ENCODE measurements around the gene EPB42. TPM values are rescaled to one million over a fixed set of nuclear protein-coding genes. Genes with fewer than 3 reads are reported as not detected.
"Not testable (repeated sequence)": the region's sequence is repeated elsewhere in the genome, so short reads cannot be mapped to it uniquely, and the experiment has no call there.

The EPB42 gene
- total RNA-seq, 1 experiment from 2014 or later: not detected

DNA sequence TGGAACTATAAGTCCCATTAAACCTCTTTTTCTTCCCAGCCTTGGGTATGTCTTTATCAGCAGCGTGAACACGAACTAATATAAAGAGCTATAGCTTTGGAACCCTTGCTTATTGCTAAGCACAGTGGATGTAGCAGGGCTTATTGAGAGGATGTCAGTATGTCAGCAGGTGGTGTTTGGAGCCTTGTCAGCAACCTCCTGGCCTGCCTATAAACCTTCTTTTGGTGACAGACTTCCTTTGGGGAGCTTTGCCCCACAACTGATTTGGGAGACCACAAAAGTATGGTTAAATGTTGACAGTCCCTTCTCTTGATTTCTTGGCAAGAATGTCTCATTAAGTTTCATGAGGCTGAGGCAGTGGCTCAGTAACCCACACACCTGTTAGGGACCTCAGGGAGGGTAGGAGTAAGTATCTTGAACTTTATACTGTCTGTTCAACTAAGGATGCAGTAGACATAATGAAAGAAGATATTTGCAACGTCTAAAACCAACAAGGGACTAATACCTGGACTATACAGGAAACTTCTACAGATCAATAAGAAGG is 20.8 kb downstream of the EPB42 start:
- BruUV-seq (replicated peaks): no TSS peak
- POLR2A ChIA-PET (ENCODE audit: low non-redundant PET): no interaction called here

DNA sequence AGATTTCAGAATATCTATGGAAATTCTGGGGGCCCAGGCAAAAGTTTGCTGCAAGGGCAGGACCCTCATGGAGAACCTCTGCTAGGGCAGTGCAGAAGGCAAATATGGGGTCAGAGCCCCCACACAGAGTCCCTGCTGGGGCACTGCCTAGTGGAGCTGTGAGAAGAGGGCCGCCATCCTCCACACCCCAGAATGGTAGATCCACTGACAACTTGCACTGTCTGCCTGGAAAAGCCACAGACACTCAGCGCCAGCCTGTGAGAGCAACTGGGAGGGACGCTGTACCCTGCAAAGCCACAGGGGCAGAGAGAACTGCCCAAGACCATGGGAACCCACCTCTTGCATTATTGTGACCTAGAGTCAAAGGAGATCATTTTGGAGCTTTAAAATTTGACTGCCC is 21.8 kb downstream of the EPB42 start:
- ChIA-PET CTCF (no interaction called here), POLR2A (ENCODE audit: low non-redundant PET) (no interaction called here)
- Histone ChIP-seq H3K27ac (ENCODE audit: low read depth, low read length, poor library complexity, severe bottlenecking) (no peak overlapping the region), H3K4me3 (ENCODE audit: low read depth, low read length, poor library complexity, severe bottlenecking) (no peak overlapping the region), H3K9me3 (ENCODE audit: low read depth, low read length, poor library complexity, severe bottlenecking) (no peaks in the 10 kb centered on the region), H3K36me3 (ENCODE audit: insufficient read depth, low read length, poor library complexity, severe bottlenecking) (no peaks in the 10 kb centered on the region), H3K4me1 (ENCODE audit: insufficient read depth, low read length, poor library complexity, severe bottlenecking) (no peaks in the 10 kb centered on the region), H3K27me3 (replicated peaks; ENCODE audit: insufficient read depth, low read depth, low read length, poor library complexity) (no peaks in the 10 kb centered on the region)
- no TSS peak for BruUV-seq (replicated peaks)
- intact Hi-C loops (cut with micrococcal nuclease; ENCODE audit: unreplicated experiment): no loop called here
- no peak for TF ChIP-seq CTCF (conservative IDR thresholded peaks at IDR 0.05; ENCODE audit: low read depth, low read length)
- TF ChIP-seq EZH2 (IDR thresholded peaks at IDR 0.05; ENCODE audit: borderline replicate concordance, low read depth, low read length, poor library complexity, severe bottlenecking): no peak
- no peak for DNase-seq (ENCODE audit: low spot score)

More for the DNA sequence above, 20.8 kb downstream of the EPB42 start:
- no peaks in the 10 kb centered on the region for H3K27me3 ChIP-seq (replicated peaks; ENCODE audit: insufficient read depth, low read depth, low read length, poor library complexity)
- TF ChIP-seq EZH2 (IDR thresholded peaks at IDR 0.05; ENCODE audit: borderline replicate concordance, low read depth, low read length, poor library complexity, severe bottlenecking): no peak
- TF ChIP-seq CTCF (conservative IDR thresholded peaks at IDR 0.05; ENCODE audit: low read depth, low read length): no peak
- intact Hi-C loops (cut with micrococcal nuclease; ENCODE audit: unreplicated experiment): no loop called here
- H3K4me1 ChIP-seq (ENCODE audit: insufficient read depth, low read length, poor library complexity, severe bottlenecking): no peaks in the 10 kb centered on the region
- no peaks in the 10 kb centered on the region for H3K36me3 ChIP-seq (ENCODE audit: insufficient read depth, low read length, poor library complexity, severe bottlenecking)
- no peak overlapping the region for H3K4me3 ChIP-seq (ENCODE audit: low read depth, low read length, poor library complexity, severe bottlenecking)
- no peak for DNase-seq (ENCODE audit: low spot score)
- H3K9me3 ChIP-seq (ENCODE audit: low read depth, low read length, poor library complexity, severe bottlenecking): no peaks in the 10 kb centered on the region
- no peak overlapping the region for H3K27ac ChIP-seq (ENCODE audit: low read depth, low read length, poor library complexity, severe bottlenecking)
- CTCF ChIA-PET: no interaction called here

DNA sequence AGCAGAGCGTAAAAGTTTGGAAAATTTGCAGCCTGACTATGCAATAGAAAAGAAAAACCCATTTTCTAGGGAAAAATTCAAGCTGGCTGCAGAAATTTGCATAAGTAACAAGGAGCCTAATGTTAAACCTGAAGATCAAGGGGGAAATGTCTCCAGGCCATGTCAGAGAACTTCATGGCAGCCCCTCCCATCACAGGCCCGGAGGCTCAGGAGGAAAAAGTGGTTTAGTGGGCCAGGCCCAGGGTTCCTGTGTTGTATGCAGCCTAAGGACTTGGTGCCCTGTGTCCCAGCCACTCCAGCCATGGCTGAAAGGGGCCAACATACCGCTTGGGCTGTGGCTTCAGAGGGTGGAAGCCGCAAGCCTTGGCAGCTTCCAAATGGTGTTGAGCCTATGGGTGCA is 22.3 kb downstream of the EPB42 start:
- intact Hi-C loops (cut with micrococcal nuclease; ENCODE audit: unreplicated experiment); H3K27me3 ChIP-seq (replicated peaks; ENCODE audit: insufficient read depth, low read depth, low read length, poor library complexity); H3K9me3 ChIP-seq (ENCODE audit: low read depth, low read length, poor library complexity, severe bottlenecking); POLR2A ChIA-PET (ENCODE audit: low non-redundant PET); BruUV-seq (replicated peaks); CTCF ChIA-PET; H3K4me3 ChIP-seq (ENCODE audit: low read depth, low read length, poor library complexity, severe bottlenecking); H3K36me3 ChIP-seq (ENCODE audit: insufficient read depth, low read length, poor library complexity, severe bottlenecking); H3K4me1 ChIP-seq (ENCODE audit: insufficient read depth, low read length, poor library complexity, severe bottlenecking); DNase-seq (ENCODE audit: low spot score); H3K27ac ChIP-seq (ENCODE audit: low read depth, low read length, poor library complexity, severe bottlenecking): not testable (repeated sequence)

- H3K36me3 ChIP-seq (ENCODE audit: insufficient read depth, low read length, poor library complexity, severe bottlenecking); intact Hi-C loops (cut with micrococcal nuclease; ENCODE audit: unreplicated experiment); H3K27ac ChIP-seq (ENCODE audit: low read depth, low read length, poor library complexity, severe bottlenecking); BruUV-seq (replicated peaks); H3K4me3 ChIP-seq (ENCODE audit: low read depth, low read length, poor library complexity, severe bottlenecking); CTCF ChIA-PET; H3K4me1 ChIP-seq (ENCODE audit: insufficient read depth, low read length, poor library complexity, severe bottlenecking); H3K9me3 ChIP-seq (ENCODE audit: low read depth, low read length, poor library complexity, severe bottlenecking); DNase-seq (ENCODE audit: low spot score); POLR2A ChIA-PET (ENCODE audit: low non-redundant PET); H3K27me3 ChIP-seq (replicated peaks; ENCODE audit: insufficient read depth, low read depth, low read length, poor library complexity): not testable (repeated sequence)
Measured at GRCh38 chr15:43197773-43198172, 23.0 kb downstream of the EPB42 start.
